Activated naive CD8-positive, alpha-beta T cell treated with anti-CD3 and anti-CD28 coated beads, Interleukin-2, amount 50 U/mL, for 24 hours (primary cell): ENCODE data around the gene PAFAH1B1.
A peak's percentile ranks its signal among the peaks of the same experiment; 100 is the strongest.
"Not testable (repeated sequence)": the region's sequence is repeated elsewhere in the genome, so short reads cannot be mapped to it uniquely, and the experiment has no call there.

Source experiments
- ATAC-seq: fragments of 150-1000 bp; cut with Tn5 transposase; one replicate; pipeline ENCODE4 v1.10.0; 2021
- DNase-seq: peaks from one replicate; pipeline ENCODE4 v3.0.0; 2021
- H3K27ac Mint-ChIP-seq: one replicate; pipeline ENCODE4 v1.8.0; 2021; ENCODE audit warnings: mild to moderate bottlenecking, mixed read lengths
- H3K27me3 Mint-ChIP-seq: one replicate; pipeline ENCODE4 v1.8.0; 2021; ENCODE audit warnings: mixed read lengths
- H3K36me3 Mint-ChIP-seq: one replicate; pipeline ENCODE4 v1.8.0; 2021; ENCODE audit warnings: low read depth, mixed read lengths
- H3K4me1 Mint-ChIP-seq: one replicate; pipeline ENCODE4 v1.8.0; 2021; ENCODE audit warnings: mixed read lengths
- H3K4me3 Mint-ChIP-seq: one replicate; pipeline ENCODE4 v1.8.0; 2021; ENCODE audit warnings: mild to moderate bottlenecking, moderate library complexity, mixed read lengths
- H3K9me3 Mint-ChIP-seq: one replicate; pipeline ENCODE4 v1.8.0; 2021; ENCODE audit warnings: mixed read lengths

The PAFAH1B1 gene

GRCh38 chr17:2572304-2572609 is 21.2 kb upstream of the PAFAH1B1 start:
- not testable (repeated sequence) for H3K4me1 Mint-ChIP-seq, DNase-seq, H3K27ac Mint-ChIP-seq, H3K36me3 Mint-ChIP-seq, H3K9me3 Mint-ChIP-seq, ATAC-seq, H3K4me3 Mint-ChIP-seq, H3K27me3 Mint-ChIP-seq

GRCh38 chr17:2580151-2580550 is 13.3 kb upstream of the PAFAH1B1 start:
- ATAC-seq = no peak
- Mint-ChIP-seq H3K27me3 (peaks cover 5% of the 10 kb centered on the region), H3K36me3 (no peaks in the 10 kb centered on the region), H3K4me3 (no peak overlapping the region), H3K27ac (no peak overlapping the region), H3K4me1 (no peaks in the 10 kb centered on the region), H3K9me3 (no peaks in the 10 kb centered on the region)
- DNase-seq = no peak

- Mint-ChIP-seq H3K9me3 (no peaks in the 10 kb centered on the region), H3K27me3 (peaks cover 5% of the 10 kb centered on the region), H3K4me1 (no peaks in the 10 kb centered on the region), H3K36me3 (no peaks in the 10 kb centered on the region), H3K4me3 (no peak overlapping the region), H3K27ac (no peak overlapping the region)
- no peak for ATAC-seq
- DNase-seq = no peak
Measured at GRCh38 chr17:2580661-2581060, 12.8 kb upstream of the PAFAH1B1 start.

GRCh38 chr17:2582493-2582892 is 11.0 kb upstream of the PAFAH1B1 start:
- H3K4me1 Mint-ChIP-seq = no peaks in the 10 kb centered on the region
- no peaks in the 10 kb centered on the region for H3K9me3 Mint-ChIP-seq
- peaks cover 5% of the 10 kb centered on the region for H3K27me3 Mint-ChIP-seq
- H3K27ac Mint-ChIP-seq = no peak overlapping the region
- no peak overlapping the region for H3K4me3 Mint-ChIP-seq
- DNase-seq (no peak), ATAC-seq (no peak)
- H3K36me3 Mint-ChIP-seq = no peaks in the 10 kb centered on the region

GRCh38 chr17:2591040-2591640 is 2.3 kb upstream of the PAFAH1B1 start:
- peaks cover 2% of the 10 kb centered on the region for H3K36me3 Mint-ChIP-seq
- DNase-seq (no peak), ATAC-seq (no peak)
- no peaks in the 10 kb centered on the region for H3K27me3 Mint-ChIP-seq
- H3K4me3 Mint-ChIP-seq = no peak overlapping the region
- H3K27ac Mint-ChIP-seq = no peak overlapping the region
- H3K9me3 Mint-ChIP-seq = no peaks in the 10 kb centered on the region
- H3K4me1 Mint-ChIP-seq = peaks cover 21% of the 10 kb centered on the region

GRCh38 chr17:2593821-2594721 is 617 bp downstream of the PAFAH1B1 start:
- Mint-ChIP-seq H3K4me1 (peaks cover 45% of the 10 kb centered on the region), H3K36me3 (peaks cover 10% of the 10 kb centered on the region), H3K27ac (peak overlapping the region; percentile 89), H3K9me3 (no peaks in the 10 kb centered on the region), H3K27me3 (no peaks in the 10 kb centered on the region), H3K4me3 (peak overlapping the region; percentile 90)
- DNase-seq (peak; percentile 82), ATAC-seq (peak; percentile 45)

- Mint-ChIP-seq H3K27ac (peak overlapping the region; percentile 87), H3K27me3 (no peaks in the 10 kb centered on the region), H3K36me3 (peaks cover 13% of the 10 kb centered on the region), H3K4me1 (peaks cover 52% of the 10 kb centered on the region), H3K9me3 (no peaks in the 10 kb centered on the region), H3K4me3 (peak overlapping the region; percentile 90)
- DNase-seq = no peak
- peak; percentile 15 for ATAC-seq
Measured at GRCh38 chr17:2594722-2595599, 1.5 kb downstream of the PAFAH1B1 start.

GRCh38 chr17:2595716-2596115 is 2.3 kb downstream of the PAFAH1B1 start:
- H3K27me3 Mint-ChIP-seq = no peaks in the 10 kb centered on the region
- peak overlapping the region; percentile 27 for H3K27ac Mint-ChIP-seq
- no peak for DNase-seq

GRCh38 chr17:2598166-2598565 is 4.7 kb downstream of the PAFAH1B1 start:
- Mint-ChIP-seq H3K36me3 (peaks cover 17% of the 10 kb centered on the region), H3K4me3 (peak overlapping the region; percentile 34), H3K27ac (no peak overlapping the region), H3K9me3 (no peaks in the 10 kb centered on the region), H3K4me1 (peaks cover 60% of the 10 kb centered on the region), H3K27me3 (no peaks in the 10 kb centered on the region)
- ATAC-seq = no peak
- DNase-seq = no peak

More at GRCh38 chr17:2595716-2596115, 2.3 kb downstream of the PAFAH1B1 start:
- H3K4me3 Mint-ChIP-seq = peak overlapping the region; percentile 90
- peaks cover 53% of the 10 kb centered on the region for H3K4me1 Mint-ChIP-seq
- peaks cover 13% of the 10 kb centered on the region for H3K36me3 Mint-ChIP-seq
- ATAC-seq = no peak
- no peaks in the 10 kb centered on the region for H3K9me3 Mint-ChIP-seq

GRCh38 chr17:2602597-2603017 is 9.2 kb downstream of the PAFAH1B1 start:
- H3K27ac Mint-ChIP-seq = peak overlapping the region; percentile 1
- DNase-seq = no peak
- peaks cover 72% of the 10 kb centered on the region for H3K4me1 Mint-ChIP-seq
- peak; percentile 83 for ATAC-seq
- peaks cover 25% of the 10 kb centered on the region for H3K36me3 Mint-ChIP-seq
- H3K9me3 Mint-ChIP-seq = no peaks in the 10 kb centered on the region
- no peaks in the 10 kb centered on the region for H3K27me3 Mint-ChIP-seq
- no peak overlapping the region for H3K4me3 Mint-ChIP-seq

GRCh38 chr17:2608350-2608913 is 15.0 kb downstream of the PAFAH1B1 start:
- no peak overlapping the region for H3K27ac Mint-ChIP-seq
- no peak overlapping the region for H3K4me3 Mint-ChIP-seq

GRCh38 chr17:2609091-2609490 is 15.6 kb downstream of the PAFAH1B1 start:
- H3K27ac Mint-ChIP-seq = no peak overlapping the region
- DNase-seq = no peak
- peaks cover 70% of the 10 kb centered on the region for H3K4me1 Mint-ChIP-seq
- no peaks in the 10 kb centered on the region for H3K27me3 Mint-ChIP-seq
- no peaks in the 10 kb centered on the region for H3K9me3 Mint-ChIP-seq
- H3K4me3 Mint-ChIP-seq = no peak overlapping the region
- ATAC-seq = no peak
- H3K36me3 Mint-ChIP-seq = peaks cover 10% of the 10 kb centered on the region

More at GRCh38 chr17:2608350-2608913, 15.0 kb downstream of the PAFAH1B1 start:
- no peak for ATAC-seq
- Mint-ChIP-seq H3K9me3 (no peaks in the 10 kb centered on the region), H3K27me3 (no peaks in the 10 kb centered on the region), H3K4me1 (peaks cover 72% of the 10 kb centered on the region), H3K36me3 (peaks cover 10% of the 10 kb centered on the region)
- no peak for DNase-seq

- Mint-ChIP-seq H3K4me3 (no peak overlapping the region), H3K27me3 (no peaks in the 10 kb centered on the region), H3K4me1 (peaks cover 64% of the 10 kb centered on the region), H3K9me3 (no peaks in the 10 kb centered on the region), H3K36me3 (peaks cover 5% of the 10 kb centered on the region), H3K27ac (peak overlapping the region; percentile 49)
- ATAC-seq (no peak), DNase-seq (no peak)
Measured at GRCh38 chr17:2610195-2611175, 17.0 kb downstream of the PAFAH1B1 start.
